ENCODE measurements around the gene RPS3A. TPM values are rescaled to one million over a fixed set of nuclear protein-coding genes. Genes with fewer than 3 reads are reported as not detected.

RPS3A gene
- total and polyA plus RNA-seq, 4 donors, result 337 to 1,043 (median 588) TPM

DNA sequence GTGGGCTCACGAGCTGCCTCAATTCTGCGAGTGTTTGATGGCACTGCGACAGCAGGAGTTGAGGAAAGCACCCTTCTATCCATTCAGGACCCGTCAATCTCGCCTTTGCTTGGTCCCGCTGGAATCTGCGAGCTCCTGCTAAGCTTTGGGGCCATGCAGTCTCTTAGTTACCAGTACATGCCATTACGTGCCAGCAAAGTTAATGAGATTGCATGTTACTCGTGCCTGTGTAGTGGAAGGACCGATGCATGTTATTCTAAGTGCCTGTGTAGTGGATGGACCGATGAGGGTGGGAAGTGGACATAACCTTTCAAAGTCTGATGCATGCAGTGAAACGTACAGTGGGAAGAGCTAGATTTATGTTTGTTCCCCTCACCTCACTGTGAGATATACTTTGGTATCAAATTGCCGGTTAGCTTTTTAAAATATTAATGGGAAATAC lies 569 bp downstream of the RPS3A start:
- H3K9ac ChIP-seq (ENCODE audit: low read depth in 1 of 2, low read length in 2 of 2), result peak overlapping the region; percentile 95 to 96
- no peak for DNase-seq (ENCODE audit: low spot score)
- H3K27me3 ChIP-seq (ENCODE audit: control insufficient read depth in 4 of 4, insufficient read depth in 4 of 4, low read length in 3 of 4), result no peaks in the 10 kb centered on the region
- H3K4me3 ChIP-seq (ENCODE audit: low read depth in 1 of 3, low read length in 3 of 3), result peak overlapping the region; percentile 67 to 99 (median 79)
- peak overlapping the region; percentile 79 to 87 for H3K27ac ChIP-seq (ENCODE audit: low read depth in 1 of 2, low read length in 2 of 2)
- 1% methylated on average over 13 of the region's 13 CpGs for WGBS
- H3K4me1 ChIP-seq (ENCODE audit: control insufficient read depth in 4 of 4, insufficient read depth in 4 of 4, low read length in 3 of 4), result peaks cover 0 to 24% (median 8%) of the 10 kb centered on the region in 4 donors
- peaks cover 5 to 37% (median 33%) of the 10 kb centered on the region in 4 donors for H3K36me3 ChIP-seq (ENCODE audit: control insufficient read depth in 4 of 4, insufficient read depth in 3 of 4, low read depth in 1 of 4, low read length in 3 of 4)
- H3K9me3 ChIP-seq (ENCODE audit: control insufficient read depth in 4 of 4, low read length in 3 of 4), result no peaks in the 10 kb centered on the region
- TF ChIP-seq, protein P1, sequence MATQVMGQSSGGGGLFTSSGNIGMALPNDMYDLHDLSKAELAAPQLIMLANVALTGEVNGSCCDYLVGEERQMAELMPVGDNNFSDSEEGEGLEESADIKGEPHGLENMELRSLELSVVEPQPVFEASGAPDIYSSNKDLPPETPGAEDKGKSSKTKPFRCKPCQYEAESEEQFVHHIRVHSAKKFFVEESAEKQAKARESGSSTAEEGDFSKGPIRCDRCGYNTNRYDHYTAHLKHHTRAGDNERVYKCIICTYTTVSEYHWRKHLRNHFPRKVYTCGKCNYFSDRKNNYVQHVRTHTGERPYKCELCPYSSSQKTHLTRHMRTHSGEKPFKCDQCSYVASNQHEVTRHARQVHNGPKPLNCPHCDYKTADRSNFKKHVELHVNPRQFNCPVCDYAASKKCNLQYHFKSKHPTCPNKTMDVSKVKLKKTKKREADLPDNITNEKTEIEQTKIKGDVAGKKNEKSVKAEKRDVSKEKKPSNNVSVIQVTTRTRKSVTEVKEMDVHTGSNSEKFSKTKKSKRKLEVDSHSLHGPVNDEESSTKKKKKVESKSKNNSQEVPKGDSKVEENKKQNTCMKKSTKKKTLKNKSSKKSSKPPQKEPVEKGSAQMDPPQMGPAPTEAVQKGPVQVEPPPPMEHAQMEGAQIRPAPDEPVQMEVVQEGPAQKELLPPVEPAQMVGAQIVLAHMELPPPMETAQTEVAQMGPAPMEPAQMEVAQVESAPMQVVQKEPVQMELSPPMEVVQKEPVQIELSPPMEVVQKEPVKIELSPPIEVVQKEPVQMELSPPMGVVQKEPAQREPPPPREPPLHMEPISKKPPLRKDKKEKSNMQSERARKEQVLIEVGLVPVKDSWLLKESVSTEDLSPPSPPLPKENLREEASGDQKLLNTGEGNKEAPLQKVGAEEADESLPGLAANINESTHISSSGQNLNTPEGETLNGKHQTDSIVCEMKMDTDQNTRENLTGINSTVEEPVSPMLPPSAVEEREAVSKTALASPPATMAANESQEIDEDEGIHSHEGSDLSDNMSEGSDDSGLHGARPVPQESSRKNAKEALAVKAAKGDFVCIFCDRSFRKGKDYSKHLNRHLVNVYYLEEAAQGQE (IDR thresholded peaks at IDR 0.05), result no peak
- no peak for TF ChIP-seq FOXA2 (IDR thresholded peaks at IDR 0.05)
- TF ChIP-seq, protein P2, sequence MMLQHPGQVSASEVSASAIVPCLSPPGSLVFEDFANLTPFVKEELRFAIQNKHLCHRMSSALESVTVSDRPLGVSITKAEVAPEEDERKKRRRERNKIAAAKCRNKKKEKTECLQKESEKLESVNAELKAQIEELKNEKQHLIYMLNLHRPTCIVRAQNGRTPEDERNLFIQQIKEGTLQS (IDR thresholded peaks at IDR 0.05), result no peak

DNA sequence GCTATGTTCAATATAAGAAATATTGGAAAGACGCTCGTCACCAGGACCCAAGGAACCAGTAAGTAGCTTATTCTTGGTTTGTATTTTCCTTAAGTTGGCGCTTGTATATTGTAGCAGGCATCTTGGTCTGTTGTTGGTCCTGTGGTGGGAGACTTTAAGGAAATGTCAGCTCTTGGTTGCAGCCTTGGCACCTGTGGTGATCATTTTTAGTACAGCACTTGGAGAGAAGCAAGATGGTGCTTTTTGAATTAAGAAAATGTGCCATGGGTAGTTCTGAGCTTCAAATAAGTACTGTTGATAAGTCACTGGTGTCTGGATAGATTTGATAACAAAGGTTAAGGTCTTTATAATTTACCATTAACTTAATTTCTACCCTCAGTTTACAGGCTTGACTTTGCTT lies 1.1 kb downstream of the RPS3A start:
- H3K9me3 ChIP-seq (ENCODE audit: control insufficient read depth in 4 of 4, low read length in 3 of 4), result no peaks in the 10 kb centered on the region
- DNase-seq (ENCODE audit: low spot score), result no peak
- TF ChIP-seq RXRA (IDR thresholded peaks at IDR 0.05) (no peak), TAF1 (conservative IDR thresholded peaks at IDR 0.05) (no peak), GABPA (IDR thresholded peaks at IDR 0.05 in 1 of 2, conservative IDR thresholded peaks at IDR 0.05 in 1 of 2) (no peak), YY1 (IDR thresholded peaks at IDR 0.05) (no peak), FOXA2 (IDR thresholded peaks at IDR 0.05) (no peak), HNF4A (conservative IDR thresholded peaks at IDR 0.05) (no peak), SP1 (IDR thresholded peaks at IDR 0.05) (no peak), NR2F2 (IDR thresholded peaks at IDR 0.05) (no peak), RAD21 (IDR thresholded peaks at IDR 0.05) (no peak), EGR1 (IDR thresholded peaks at IDR 0.05; ENCODE audit: low read depth in 2 of 2) (no peak), JUND (IDR thresholded peaks at IDR 0.05) (no peak), HNF4G (IDR thresholded peaks at IDR 0.05) (no peak), FOXA1 (IDR thresholded peaks at IDR 0.05) (no peak)
- TF ChIP-seq, protein P3, sequence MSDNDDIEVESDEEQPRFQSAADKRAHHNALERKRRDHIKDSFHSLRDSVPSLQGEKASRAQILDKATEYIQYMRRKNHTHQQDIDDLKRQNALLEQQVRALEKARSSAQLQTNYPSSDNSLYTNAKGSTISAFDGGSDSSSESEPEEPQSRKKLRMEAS (IDR thresholded peaks at IDR 0.05), result no peak
- TF ChIP-seq, protein P1 (IDR thresholded peaks at IDR 0.05), result no peak
- TF ChIP-seq, protein P2 (IDR thresholded peaks at IDR 0.05), result no peak
- TF ChIP-seq, protein P4, sequence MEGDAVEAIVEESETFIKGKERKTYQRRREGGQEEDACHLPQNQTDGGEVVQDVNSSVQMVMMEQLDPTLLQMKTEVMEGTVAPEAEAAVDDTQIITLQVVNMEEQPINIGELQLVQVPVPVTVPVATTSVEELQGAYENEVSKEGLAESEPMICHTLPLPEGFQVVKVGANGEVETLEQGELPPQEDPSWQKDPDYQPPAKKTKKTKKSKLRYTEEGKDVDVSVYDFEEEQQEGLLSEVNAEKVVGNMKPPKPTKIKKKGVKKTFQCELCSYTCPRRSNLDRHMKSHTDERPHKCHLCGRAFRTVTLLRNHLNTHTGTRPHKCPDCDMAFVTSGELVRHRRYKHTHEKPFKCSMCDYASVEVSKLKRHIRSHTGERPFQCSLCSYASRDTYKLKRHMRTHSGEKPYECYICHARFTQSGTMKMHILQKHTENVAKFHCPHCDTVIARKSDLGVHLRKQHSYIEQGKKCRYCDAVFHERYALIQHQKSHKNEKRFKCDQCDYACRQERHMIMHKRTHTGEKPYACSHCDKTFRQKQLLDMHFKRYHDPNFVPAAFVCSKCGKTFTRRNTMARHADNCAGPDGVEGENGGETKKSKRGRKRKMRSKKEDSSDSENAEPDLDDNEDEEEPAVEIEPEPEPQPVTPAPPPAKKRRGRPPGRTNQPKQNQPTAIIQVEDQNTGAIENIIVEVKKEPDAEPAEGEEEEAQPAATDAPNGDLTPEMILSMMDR (IDR thresholded peaks at IDR 0.05; ENCODE audit: low read depth, low read length, missing input control), result no peak
- TF ChIP-seq, protein P5, sequence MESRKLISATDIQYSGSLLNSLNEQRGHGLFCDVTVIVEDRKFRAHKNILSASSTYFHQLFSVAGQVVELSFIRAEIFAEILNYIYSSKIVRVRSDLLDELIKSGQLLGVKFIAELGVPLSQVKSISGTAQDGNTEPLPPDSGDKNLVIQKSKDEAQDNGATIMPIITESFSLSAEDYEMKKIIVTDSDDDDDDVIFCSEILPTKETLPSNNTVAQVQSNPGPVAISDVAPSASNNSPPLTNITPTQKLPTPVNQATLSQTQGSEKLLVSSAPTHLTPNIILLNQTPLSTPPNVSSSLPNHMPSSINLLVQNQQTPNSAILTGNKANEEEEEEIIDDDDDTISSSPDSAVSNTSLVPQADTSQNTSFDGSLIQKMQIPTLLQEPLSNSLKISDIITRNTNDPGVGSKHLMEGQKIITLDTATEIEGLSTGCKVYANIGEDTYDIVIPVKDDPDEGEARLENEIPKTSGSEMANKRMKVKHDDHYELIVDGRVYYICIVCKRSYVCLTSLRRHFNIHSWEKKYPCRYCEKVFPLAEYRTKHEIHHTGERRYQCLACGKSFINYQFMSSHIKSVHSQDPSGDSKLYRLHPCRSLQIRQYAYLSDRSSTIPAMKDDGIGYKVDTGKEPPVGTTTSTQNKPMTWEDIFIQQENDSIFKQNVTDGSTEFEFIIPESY (IDR thresholded peaks at IDR 0.05), result no peak
- 40% methylated on average over 3 of the region's 3 CpGs for WGBS
- peak overlapping the region; percentile 67 to 99 (median 79) for H3K4me3 ChIP-seq (ENCODE audit: low read depth in 1 of 3, low read length in 3 of 3)
- peaks cover 10 to 41% (median 36%) of the 10 kb centered on the region in 4 donors for H3K36me3 ChIP-seq (ENCODE audit: control insufficient read depth in 4 of 4, insufficient read depth in 3 of 4, low read depth in 1 of 4, low read length in 3 of 4)
- H3K9ac ChIP-seq (ENCODE audit: low read depth in 1 of 2, low read length in 2 of 2), result peak overlapping the region; percentile 95 to 96
- H3K27me3 ChIP-seq (ENCODE audit: control insufficient read depth in 4 of 4, insufficient read depth in 4 of 4, low read length in 3 of 4), result no peaks in the 10 kb centered on the region
- H3K4me1 ChIP-seq (ENCODE audit: control insufficient read depth in 4 of 4, insufficient read depth in 4 of 4, low read length in 3 of 4), result peaks cover 0 to 24% (median 8%) of the 10 kb centered on the region in 4 donors
- peak overlapping the region in 1 of 2 donors; percentile 87 for H3K27ac ChIP-seq (ENCODE audit: low read depth in 1 of 2, low read length in 2 of 2)
